ENCODE measurements around the gene ZNF600.

- TF ChIP-seq CTCF (IDR thresholded peaks at IDR 0.05; ENCODE audit: insufficient read depth, low read length, poor library complexity, severe bottlenecking) (no peak), EZH2phosphoT487 (conservative IDR thresholded peaks at IDR 0.05; ENCODE audit: low read length) (no peak)
These were observed 44.1 kb downstream of the ZNF600 start for GRCh38 chr19:52742516-52742915.
